Activated CD8-positive, alpha-beta memory T cell treated with anti-CD3 and anti-CD28 coated beads for 36 hours (primary cell): ENCODE data around the gene GREB1. TPM values are rescaled to one million over a fixed set of nuclear protein-coding genes. Genes with fewer than 3 reads are reported as not detected.

Source experiments
- CTCF ChIA-PET: fragments of 350-600 bp; sonication (Branson Sonifier 250); formaldehyde crosslinking; loops from one replicate; lab custom pipeline; 2021; ENCODE audit warnings: antibody characterized with exemption; lab: Charles Lee
- POLR2A ChIA-PET: fragments of 350-600 bp; sonication (Branson Sonifier 250); formaldehyde crosslinking; loops from one replicate; lab custom pipeline; 2021; ENCODE audit warnings: antibody characterized with exemption; lab: Charles Lee
- total RNA-seq, 2 experiments: library from RNA; stranded (reverse); gene quantifications; one replicate each; pipeline ENCODE4 v1.2.3, GENCODE V29; 2021

The GREB1 gene
- total RNA-seq, 2 experiments from 2014 or later: 0.30 to 0.86 TPM

GRCh38 chr2:11584525-11585056 is 50.7 kb downstream of the GREB1 start:
- CTCF ChIA-PET: interaction anchor here (0.6 to 5.4 kb wide), 17 partner anchors 12 to 749 kb away, joined by 3 to 59 read pairs (median 4); partner anchors contain the start of gene E2F6

GRCh38 chr2:11585071-11585470 is 51.2 kb downstream of the GREB1 start:
- POLR2A ChIA-PET: no interaction called here

More at GRCh38 chr2:11584525-11585056, 50.7 kb downstream of the GREB1 start:
- POLR2A ChIA-PET: no interaction called here

GRCh38 chr2:11588228-11589110 is 54.6 kb downstream of the GREB1 start:
- POLR2A ChIA-PET: no interaction called here
- CTCF ChIA-PET: no interaction called here

More at GRCh38 chr2:11585071-11585470, 51.2 kb downstream of the GREB1 start:
- CTCF ChIA-PET: interaction anchor here (0.7 to 5.4 kb wide), 12 partner anchors 12 to 750 kb away, joined by 3 to 59 read pairs (median 6); partner anchors contain the start of gene E2F6

GRCh38 chr2:11589316-11589940 is 55.6 kb downstream of the GREB1 start:
- ChIA-PET CTCF (no interaction called here), POLR2A (no interaction called here)

GRCh38 chr2:11590193-11590592 is 56.3 kb downstream of the GREB1 start:
- CTCF ChIA-PET: no interaction called here
- POLR2A ChIA-PET: no interaction called here

- CTCF ChIA-PET: interaction anchor here (1.8 kb wide), 1 partner anchor 8 kb away, joined by 7 read pairs; no protein-coding TSS in a partner anchor
- POLR2A ChIA-PET: no interaction called here
Observed at GRCh38 chr2:11591091-11591490, 57.2 kb downstream of the GREB1 start.

GRCh38 chr2:11592671-11593574 is 59.1 kb downstream of the GREB1 start:
- CTCF ChIA-PET: interaction anchor here (0.7 to 1.0 kb wide), 2 partner anchors 109 to 460 kb away, joined by 3 read pairs; no protein-coding TSS in a partner anchor
- POLR2A ChIA-PET: no interaction called here

- CTCF ChIA-PET: no interaction called here
- POLR2A ChIA-PET: no interaction called here
Observed at GRCh38 chr2:11596801-11597200, 63.0 kb downstream of the GREB1 start.

GRCh38 chr2:11597538-11598225 is 63.8 kb downstream of the GREB1 start:
- ChIA-PET CTCF (interaction anchor here (1.0 kb wide), 1 partner anchor 181 kb away, joined by 3 read pairs; no protein-coding TSS in a partner anchor), POLR2A (no interaction called here)

- ChIA-PET POLR2A (no interaction called here), CTCF (interaction anchor here (1.0 kb wide), 1 partner anchor 181 kb away, joined by 3 read pairs; no protein-coding TSS in a partner anchor)
Observed at GRCh38 chr2:11598228-11598731, 64.4 kb downstream of the GREB1 start.

GRCh38 chr2:11602563-11603204 is 68.8 kb downstream of the GREB1 start:
- POLR2A ChIA-PET: no interaction called here

GRCh38 chr2:11610624-11611242 is 76.9 kb downstream of the GREB1 start:
- CTCF ChIA-PET: no interaction called here
- POLR2A ChIA-PET: no interaction called here

More at GRCh38 chr2:11602563-11603204, 68.8 kb downstream of the GREB1 start:
- CTCF ChIA-PET: no interaction called here

GRCh38 chr2:11611251-11611650 is 77.4 kb downstream of the GREB1 start:
- POLR2A ChIA-PET: no interaction called here
- CTCF ChIA-PET: no interaction called here

- ChIA-PET CTCF (interaction anchor here (1.0 kb wide), 1 partner anchor 29 kb away, joined by 3 read pairs; no protein-coding TSS in a partner anchor), POLR2A (interaction anchor here (0.6 kb wide), 1 partner anchor 744 kb away, joined by 3 read pairs; no protein-coding TSS in a partner anchor)
Observed at GRCh38 chr2:11612553-11613215, 78.8 kb downstream of the GREB1 start.

GRCh38 chr2:11613297-11613696 is 79.5 kb downstream of the GREB1 start:
- ChIA-PET CTCF (no interaction called here), POLR2A (no interaction called here)

- ChIA-PET POLR2A (interaction anchor here (0.5 kb wide), 1 partner anchor 10 kb away, joined by 5 read pairs; no protein-coding TSS in a partner anchor), CTCF (no interaction called here)
Observed at GRCh38 chr2:11615209-11615608, 81.4 kb downstream of the GREB1 start.
